Prostate gland (tissue), 2 donors: ENCODE results near the gene PDE7B. TPM values are rescaled to one million over a fixed set of nuclear protein-coding genes. Genes with fewer than 3 reads are reported as not detected.
A peak's percentile ranks its signal among the peaks of the same experiment; 100 is the strongest.

Source experiments
- DNase-seq: peaks from one replicate; pipeline ENCODE4 v3.0.0-alpha.2; 2019; ENCODE audit warnings: low spot score
- H3K27ac ChIP-seq, 2 donors: fragments of 200-600 bp; sonication (generic); 2 replicates each; pipeline ENCODE4 v1.5.1; 2017 to 2019
- H3K27me3 ChIP-seq: fragments of 200-600 bp; sonication (generic); replicated peaks from 2 replicates; pipeline ENCODE4 v1.5.1; 2019; ENCODE audit not compliant: insufficient read depth
- H3K36me3 ChIP-seq, 2 donors: fragments of 200-600 bp; sonication (generic); 1 replicate in 1 of 2; 2 replicates in 1 of 2; pipeline versions ENCODE4 v1.5.1 to v1.8.1; 2017 to 2019
- H3K4me1 ChIP-seq: fragments of 200-600 bp; sonication (generic); replicated peaks from 2 replicates; pipeline ENCODE4 v1.5.1; 2019
- H3K4me3 ChIP-seq, 2 donors: fragments of 200-600 bp; sonication (generic); 2 replicates each; pipeline ENCODE4 v1.5.1; 2017 to 2019
- H3K9me3 ChIP-seq: fragments of 200-600 bp; sonication (generic); 2 replicates; pipeline ENCODE4 v1.5.1; 2017
- CTCF ChIP-seq, 4 experiments: fragments of 200-600 bp in 2 of 4; fragments of 450-650 bp in 2 of 4; sonication (generic) in 2 of 4; IDR thresholded peaks; 1 replicate in 3 of 4; 2 replicates in 1 of 4; pipeline ENCODE4 v1.5.1; 2016 to 2019; ENCODE audit warnings: antibody characterized with exemption in 4 of 4, mild to moderate bottlenecking in 2 of 4, moderate library complexity in 2 of 4
- POLR2A ChIP-seq: fragments of 450-650 bp; IDR thresholded peaks from one replicate; pipeline ENCODE4 v1.6.1; 2016; ENCODE audit warnings: antibody characterized with exemption, mild to moderate bottlenecking
- POLR2AphosphoS5 ChIP-seq: sonication (generic); formaldehyde crosslinking; IDR thresholded peaks from one replicate; pipeline ENCODE4 v1.6.1; 2017; ENCODE audit warnings: antibody characterized with exemption
- WGBS: methylation state at CpG from one replicate; pipeline ENCODE4 v1.1.5; 2018; 5-methylcytosine and 5-hydroxymethylcytosine counted together
- intact Hi-C: fragments of 100-400 bp; cut with DNase I; formaldehyde crosslinking; loops from one replicate; pipeline ENCODE4 v1.14.2; 2022
- total RNA-seq, 2 donors: library from RNA; depleted of rRNA; stranded (reverse); fragments of >200 nt; gene quantifications; one replicate each; pipeline ENCODE4 v1.1.0, GENCODE V29; 2016

PDE7B gene
- total RNA-seq, 2 donors from 2014 or later = 4.7 to 6.3 TPM

- H3K4me1 ChIP-seq = no peaks in the 10 kb centered on the region
- no peaks in the 10 kb centered on the region for H3K36me3 ChIP-seq
- DNase-seq = no peak
- H3K9me3 ChIP-seq = no peaks in the 10 kb centered on the region
- intact Hi-C loops = loop anchor here (5.0 to 10.0 kb wide), 2 partner anchors 66 to 119 kb away; no protein-coding TSS in a partner anchor
- no peak overlapping the region for H3K4me3 ChIP-seq
- WGBS = 83% methylated on average over 2 of the region's 2 CpGs
- TF ChIP-seq CTCF (IDR thresholded peaks at IDR 0.05) (no peak), POLR2A (no peak), POLR2AphosphoS5 (no peak)
- H3K27me3 ChIP-seq = no peaks in the 10 kb centered on the region
- H3K27ac ChIP-seq = no peak overlapping the region
These were observed 184.5 kb downstream of the PDE7B start for GRCh38 chr6:136036071-136036380.

- TF ChIP-seq CTCF (IDR thresholded peaks at IDR 0.05) (no peak), POLR2AphosphoS5 (no peak), POLR2A (no peak)
- no peaks in the 10 kb centered on the region for H3K4me1 ChIP-seq
- no peaks in the 10 kb centered on the region for H3K36me3 ChIP-seq
- intact Hi-C loops = loop anchor here (5.0 to 10.0 kb wide), 2 partner anchors 66 to 118 kb away; no protein-coding TSS in a partner anchor
- 75% methylated on average over 4 of the region's 4 CpGs for WGBS
- H3K27ac ChIP-seq = peak overlapping the region; percentile 58 to 60
- H3K4me3 ChIP-seq = no peak overlapping the region
- no peaks in the 10 kb centered on the region for H3K27me3 ChIP-seq
- H3K9me3 ChIP-seq = no peaks in the 10 kb centered on the region
- no peak for DNase-seq
These were observed 185.1 kb downstream of the PDE7B start for GRCh38 chr6:136036601-136037000.

- DNase-seq = no peak
- H3K27ac ChIP-seq = peak overlapping the region; percentile 58 to 60
- no peaks in the 10 kb centered on the region for H3K36me3 ChIP-seq
- peak overlapping the region; percentile 7 to 21 for H3K4me3 ChIP-seq
- TF ChIP-seq POLR2AphosphoS5 = no peak
- no peak for TF ChIP-seq POLR2A
- TF ChIP-seq CTCF (IDR thresholded peaks at IDR 0.05) = no peak
- H3K9me3 ChIP-seq = no peaks in the 10 kb centered on the region
- no peaks in the 10 kb centered on the region for H3K27me3 ChIP-seq
- intact Hi-C loops = loop anchor here (5.0 to 10.0 kb wide), 2 partner anchors 65 to 117 kb away; no protein-coding TSS in a partner anchor
- 47% methylated on average over 8 of the region's 8 CpGs for WGBS
- H3K4me1 ChIP-seq = no peaks in the 10 kb centered on the region
These were observed 185.9 kb downstream of the PDE7B start for GRCh38 chr6:136037242-136037875.

GRCh38 chr6:136037876-136038460 lies 186.5 kb downstream of the PDE7B start:
- intact Hi-C loops = loop anchor here (5.0 to 10.0 kb wide), 2 partner anchors 64 to 117 kb away; no protein-coding TSS in a partner anchor
- H3K9me3 ChIP-seq = no peaks in the 10 kb centered on the region
- no peaks in the 10 kb centered on the region for H3K36me3 ChIP-seq
- H3K27me3 ChIP-seq = no peaks in the 10 kb centered on the region
- no peaks in the 10 kb centered on the region for H3K4me1 ChIP-seq
- H3K4me3 ChIP-seq = peak overlapping the region; percentile 7 to 21
- 3% methylated on average over 13 of the region's 13 CpGs for WGBS
- peak overlapping the region; percentile 58 to 60 for H3K27ac ChIP-seq
- no peak for DNase-seq
- TF ChIP-seq POLR2A (no peak), CTCF (IDR thresholded peaks at IDR 0.05) (no peak)

GRCh38 chr6:136038531-136038930 lies 187.0 kb downstream of the PDE7B start:
- H3K9me3 ChIP-seq = no peaks in the 10 kb centered on the region
- DNase-seq = no peak
- H3K36me3 ChIP-seq = no peaks in the 10 kb centered on the region
- H3K27ac ChIP-seq = peak overlapping the region; percentile 58 to 60
- intact Hi-C loops = loop anchor here (5.0 to 10.0 kb wide), 2 partner anchors 64 to 116 kb away; no protein-coding TSS in a partner anchor
- no peaks in the 10 kb centered on the region for H3K27me3 ChIP-seq
- H3K4me3 ChIP-seq = peak overlapping the region; percentile 7 to 21
- no peaks in the 10 kb centered on the region for H3K4me1 ChIP-seq
- TF ChIP-seq POLR2AphosphoS5 (no peak), POLR2A (no peak), CTCF (IDR thresholded peaks at IDR 0.05) (no peak)
